Umbilical cord (tissue), 2 donors: ENCODE measurements around the gene OR5H14. TPM values are rescaled to one million over a fixed set of nuclear protein-coding genes. Genes with fewer than 3 reads are reported as not detected.
"Not testable (repeated sequence)": the region's sequence is repeated elsewhere in the genome, so short reads cannot be mapped to it uniquely, and the experiment has no call there.

Source experiments
- DNase-seq: peaks from one replicate; pipeline ENCODE4 v3.0.0-alpha.2; 2015; ENCODE audit warnings: low spot score
- total RNA-seq: library from RNA; depleted of rRNA; stranded (reverse); fragments of >200 nt; gene quantifications from one replicate; pipeline ENCODE4 v1.2.3, GENCODE V29; 2014; ENCODE audit warnings: low replicate concordance; ENCODE audit not compliant: insufficient read depth

The OR5H14 gene
- 3.1 TPM for total RNA-seq

DNA sequence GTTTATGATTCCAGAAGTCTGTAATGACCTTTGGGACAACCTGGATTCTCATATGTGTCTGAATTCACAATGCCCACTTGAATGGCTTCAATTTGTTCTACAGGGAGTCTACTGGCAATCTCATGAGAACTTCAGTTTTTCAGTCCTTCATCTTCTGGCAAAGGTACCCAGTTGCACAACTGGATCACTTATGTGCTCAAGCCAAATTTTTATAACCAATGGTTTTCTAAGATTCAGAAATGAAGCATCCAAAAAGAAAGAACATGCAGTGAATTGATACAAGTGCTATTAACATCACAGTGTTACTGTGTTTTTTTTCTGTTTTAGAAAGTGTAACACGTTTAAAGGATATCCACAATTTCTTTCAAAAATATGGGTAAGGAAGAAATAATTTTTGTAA, at the start of gene OR5H14:
OR5H14 (plus strand) TSS at position 301 of the 400 bp plus-strand sequence. CDS start 1,907 bp downstream, outside the sequence.
- no peak for DNase-seq

DNA sequence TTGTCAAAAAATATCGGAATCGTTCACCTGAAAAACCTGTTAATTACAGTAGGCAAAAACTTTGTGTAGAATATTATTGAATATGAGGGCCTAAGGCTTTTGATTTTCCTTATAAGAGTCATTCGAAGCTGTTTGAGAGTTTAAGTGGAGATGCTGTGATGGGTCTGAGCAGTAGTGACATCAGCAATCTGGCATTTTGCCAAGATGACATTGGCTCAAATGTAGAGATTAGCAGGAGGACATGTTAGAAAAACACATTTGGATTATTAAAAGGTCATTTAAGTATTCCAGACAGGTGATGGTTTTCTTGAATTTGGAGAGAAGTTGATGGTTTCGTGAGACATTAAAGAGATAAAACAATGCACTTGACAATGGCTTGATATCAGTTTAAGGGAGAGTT, 47.4 kb upstream of the OR5H14 start:
- DNase-seq = no peak

DNA sequence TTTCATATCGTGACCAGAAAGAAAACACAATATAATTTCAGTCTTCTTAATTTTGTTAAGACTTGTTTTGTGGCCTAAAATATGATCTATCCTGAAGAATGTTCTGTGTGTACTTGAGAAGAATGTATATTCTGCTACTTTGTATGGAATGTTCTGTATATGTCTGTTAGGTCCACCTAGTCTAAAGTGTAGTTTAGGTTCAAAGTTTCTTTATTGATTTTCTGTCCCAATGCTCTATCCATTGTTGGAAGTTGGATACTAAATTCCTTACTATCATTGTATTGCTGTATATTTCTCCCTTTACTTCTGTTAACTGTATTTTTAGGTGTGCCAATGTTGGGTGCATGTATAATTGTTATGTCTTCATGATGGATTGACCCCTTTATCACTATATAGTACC, 39.1 kb upstream of the OR5H14 start:
- DNase-seq = no peak

DNA sequence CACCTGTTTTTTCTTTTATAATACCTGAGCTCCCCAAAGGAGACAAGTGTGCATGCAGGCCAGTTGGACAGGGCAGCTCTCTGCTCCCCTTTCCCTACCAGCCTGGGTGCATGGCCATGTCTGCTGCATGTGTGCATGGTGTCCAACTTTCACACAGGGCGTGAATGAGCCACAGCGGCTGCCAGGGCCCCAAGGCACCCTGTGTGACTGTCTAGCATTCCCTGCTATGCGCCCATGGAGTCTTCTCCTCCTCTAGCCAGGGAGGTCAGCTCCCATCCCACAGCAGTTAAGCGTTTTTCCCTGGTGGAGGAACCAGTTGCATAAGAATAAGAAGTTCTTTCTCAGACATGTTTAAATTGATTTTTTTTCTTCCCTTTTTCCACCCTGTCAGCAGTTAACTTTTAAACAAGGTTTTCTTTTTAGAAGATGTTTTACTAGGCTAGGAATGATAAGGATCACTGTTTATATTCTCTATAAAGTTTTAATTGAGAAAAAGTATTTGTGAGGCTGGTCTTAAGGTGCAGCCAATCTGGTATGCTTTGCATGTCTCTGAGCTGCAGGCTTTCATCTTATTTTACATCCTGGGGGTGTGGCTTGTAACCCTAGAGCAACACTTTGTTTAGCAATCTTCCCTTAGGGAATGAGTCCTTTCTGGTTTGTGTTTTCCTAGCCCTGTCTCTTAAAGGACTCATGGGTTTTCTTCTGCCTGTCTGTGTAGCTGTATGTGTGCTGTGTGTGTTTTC, 37.3 kb upstream of the OR5H14 start:
- no peak for DNase-seq

DNA sequence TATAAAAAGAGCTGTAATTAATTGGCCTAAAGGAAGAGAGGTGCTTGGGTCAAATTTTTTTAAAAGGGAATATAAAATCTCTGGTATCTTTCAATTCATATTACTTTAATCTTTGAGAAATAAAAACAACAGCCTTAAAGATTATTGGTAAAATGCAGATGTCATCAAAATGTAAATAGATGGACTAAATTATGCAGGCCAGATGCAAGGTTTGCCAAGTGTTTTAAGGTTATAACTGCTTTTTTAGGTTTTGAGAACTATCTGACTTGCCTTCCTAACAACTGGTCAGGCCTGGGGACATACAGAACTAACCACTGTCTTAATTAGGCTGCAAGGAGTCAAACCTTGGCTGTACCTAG, 36.8 kb upstream of the OR5H14 start:
- no peak for DNase-seq

DNA sequence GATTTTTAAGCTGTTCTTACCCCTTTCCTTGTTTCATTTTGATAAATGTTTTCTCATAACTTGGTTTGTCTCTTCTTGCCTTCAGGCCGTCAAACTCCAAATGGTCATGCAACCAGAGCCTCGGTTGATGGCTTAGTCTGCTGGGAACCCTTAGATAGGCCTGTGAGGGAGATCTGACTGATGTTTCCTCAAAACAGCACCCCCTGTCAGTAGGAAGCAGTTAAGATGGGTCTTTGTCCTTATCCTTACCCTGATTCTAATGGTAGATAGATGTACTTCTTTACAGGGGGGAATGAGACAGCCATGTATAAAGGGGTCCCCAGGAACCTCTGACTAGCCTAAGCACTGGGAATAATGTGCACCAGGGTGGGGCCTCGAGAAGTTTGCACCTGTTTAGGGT, 33.0 kb upstream of the OR5H14 start:
- DNase-seq = no peak

DNA sequence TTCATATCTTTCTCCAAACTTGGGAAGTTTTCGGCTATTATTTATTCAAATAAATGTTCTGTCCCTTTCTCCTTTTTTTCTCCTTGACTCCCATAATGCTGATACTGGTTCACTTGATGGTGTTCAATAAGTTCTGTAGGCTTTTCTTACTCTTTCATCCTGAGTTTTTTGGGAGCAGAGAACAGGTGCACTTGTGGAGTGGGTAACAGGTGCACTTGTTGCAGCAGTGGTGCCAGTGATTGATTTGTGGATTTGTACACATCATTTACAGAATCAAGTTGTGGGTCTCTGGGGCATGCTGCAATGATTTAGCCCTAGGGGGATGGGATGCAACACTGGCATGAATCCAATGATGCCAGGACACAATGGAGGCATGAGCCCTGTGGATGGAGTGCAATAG, 31.6 kb upstream of the OR5H14 start:
- no peak for DNase-seq

DNA sequence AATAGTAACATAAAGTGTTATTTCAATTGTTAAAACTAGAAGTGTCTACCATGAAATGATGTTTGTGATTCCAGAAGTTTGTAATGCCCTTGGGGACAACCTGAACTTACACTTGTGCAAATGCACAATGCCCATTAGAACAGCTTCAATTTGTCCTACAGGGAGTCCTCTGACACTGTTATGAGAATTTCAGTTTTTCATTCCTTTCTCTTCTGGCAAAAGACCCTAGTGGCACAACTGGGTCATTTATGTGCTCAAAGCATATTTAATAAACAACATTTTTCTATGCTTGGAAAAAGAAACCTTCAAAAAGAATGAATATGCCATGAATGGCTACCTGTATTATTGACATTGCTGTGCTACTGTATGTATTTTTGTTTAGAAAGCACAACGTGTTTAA, 16.9 kb upstream of the OR5H14 start, which contains the start of gene OR5H1:
OR5H1 (plus strand) TSS at position 301 of the 400 bp plus-strand sequence. CDS start 1,977 bp downstream, outside the sequence.
- no peak for DNase-seq

DNA sequence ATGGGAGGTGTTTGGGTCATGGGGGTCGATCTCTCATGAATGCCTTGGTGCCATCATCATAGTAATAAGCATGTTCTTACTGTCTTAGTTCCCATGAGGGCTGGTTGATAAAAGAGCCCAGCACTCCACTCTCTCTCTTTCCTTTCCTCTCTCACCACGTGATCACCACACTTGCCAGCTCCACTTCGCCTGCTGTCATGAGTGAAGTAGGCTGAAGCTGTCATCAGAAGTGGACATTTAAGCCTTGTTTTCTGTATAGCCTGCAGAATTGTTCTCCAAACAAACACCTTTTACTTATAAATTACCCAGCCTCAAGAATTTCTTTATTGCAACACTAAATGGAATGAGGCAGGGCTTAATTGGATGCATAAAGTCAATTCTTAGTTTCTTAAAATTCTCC, 10.6 kb upstream of the OR5H14 start:
- DNase-seq = no peak

DNA sequence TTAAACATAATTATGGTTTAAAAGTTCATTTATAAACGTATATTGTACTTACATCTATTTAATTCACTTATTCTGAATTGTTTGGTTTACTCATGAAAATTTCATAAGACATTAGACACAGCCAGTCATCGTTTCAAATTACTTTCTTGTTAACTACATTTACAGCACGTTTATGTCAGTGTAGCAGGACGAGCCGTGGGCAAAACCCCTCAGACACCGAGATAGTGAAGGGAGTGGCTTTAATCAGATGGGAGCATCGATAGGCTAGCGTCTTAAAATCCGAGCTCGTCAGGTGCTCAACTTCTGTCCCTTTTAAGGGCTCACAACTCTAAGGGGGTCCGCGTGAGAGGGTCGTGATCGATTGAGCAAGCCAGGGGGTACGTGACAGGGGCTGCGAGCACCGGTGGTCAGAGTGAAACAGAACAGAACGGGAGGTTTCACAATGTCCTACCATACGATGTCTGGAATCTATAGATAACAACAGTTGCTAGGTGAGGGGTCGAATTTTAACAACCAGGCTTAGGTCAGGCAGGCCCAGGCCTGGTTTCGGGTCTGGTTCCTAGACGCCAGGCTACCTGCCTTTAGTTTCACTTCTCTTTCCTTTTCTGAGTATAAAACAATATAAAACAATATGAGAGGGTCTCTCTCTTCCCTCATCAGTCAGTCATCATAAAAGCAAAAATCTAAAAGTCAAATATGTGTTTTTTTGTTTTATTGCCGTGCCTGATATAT, 9.3 kb upstream of the OR5H14 start:
- not testable (repeated sequence) for DNase-seq

DNA sequence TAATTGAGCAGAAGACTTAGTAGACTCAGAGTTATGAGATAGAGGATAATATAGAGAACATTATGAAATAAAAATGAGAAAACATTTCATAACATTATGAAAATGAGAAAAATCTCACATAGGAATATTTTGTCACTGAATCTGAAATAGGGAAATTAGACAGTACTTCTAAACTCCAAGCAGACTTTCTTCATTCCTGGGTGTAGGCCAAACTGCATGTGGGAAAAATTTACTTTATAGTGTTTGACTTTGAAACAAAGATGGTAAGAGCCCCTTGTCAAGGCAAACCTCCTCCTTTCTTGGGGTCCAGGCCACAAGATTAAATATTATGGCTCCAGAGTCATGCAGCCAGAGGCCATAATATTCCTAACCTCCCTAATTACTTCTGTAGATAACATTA, 6.7 kb upstream of the OR5H14 start:
- DNase-seq = no peak

DNA sequence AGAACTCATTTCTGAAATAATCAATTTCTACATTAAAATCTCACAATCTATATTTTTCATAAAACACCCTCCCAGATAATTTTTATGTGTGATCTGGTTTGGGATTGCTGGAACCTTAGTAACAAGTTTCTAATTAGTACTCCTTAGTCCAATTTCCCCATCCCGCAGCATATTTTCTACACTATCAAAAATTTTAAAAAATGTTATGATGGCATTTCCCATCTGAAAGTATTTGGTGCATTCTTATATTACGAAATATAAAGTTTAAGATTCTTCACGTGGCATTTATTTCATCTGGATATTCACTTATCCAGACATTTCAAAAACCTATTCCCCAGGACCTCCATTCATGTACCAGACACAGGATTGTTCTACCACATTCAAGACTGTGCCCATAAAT, 1.5 kb downstream of the OR5H14 start:
- no peak for DNase-seq

DNA sequence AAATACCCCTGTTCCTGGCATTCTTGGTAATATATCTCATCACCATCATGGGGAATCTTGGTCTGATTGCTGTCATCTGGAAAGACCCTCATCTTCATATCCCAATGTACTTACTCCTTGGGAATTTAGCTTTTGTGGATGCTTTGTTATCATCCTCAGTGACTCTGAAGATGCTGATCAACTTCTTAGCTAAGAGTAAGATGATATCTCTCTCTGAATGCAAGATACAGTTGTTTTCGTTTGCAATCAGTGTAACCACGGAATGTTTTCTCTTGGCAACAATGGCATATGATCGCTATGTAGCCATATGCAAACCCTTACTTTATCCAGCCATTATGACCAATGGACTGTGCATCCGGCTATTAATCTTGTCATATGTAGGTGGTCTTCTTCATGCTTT, 2.2 kb downstream of the OR5H14 start:
- not testable (repeated sequence) for DNase-seq

DNA sequence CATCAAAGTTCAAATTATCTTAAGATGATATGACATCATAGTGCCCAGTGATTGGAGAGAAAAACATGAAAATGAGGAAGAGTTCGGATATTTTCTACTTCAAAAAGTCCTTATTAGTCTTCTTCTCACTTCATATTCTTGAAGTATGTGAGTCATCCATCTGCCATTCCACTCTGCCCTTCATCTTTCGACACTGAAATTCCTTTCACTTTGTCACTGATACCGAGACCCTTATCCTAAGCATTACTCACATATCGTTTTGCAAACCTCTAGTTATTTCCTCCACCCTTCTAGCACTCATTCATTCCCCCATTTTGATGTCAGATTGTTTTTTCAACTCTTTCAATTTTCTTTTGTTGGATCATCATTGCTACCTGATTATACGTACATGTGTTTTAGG, 4.0 kb downstream of the OR5H14 start:
- DNase-seq = no peak

DNA sequence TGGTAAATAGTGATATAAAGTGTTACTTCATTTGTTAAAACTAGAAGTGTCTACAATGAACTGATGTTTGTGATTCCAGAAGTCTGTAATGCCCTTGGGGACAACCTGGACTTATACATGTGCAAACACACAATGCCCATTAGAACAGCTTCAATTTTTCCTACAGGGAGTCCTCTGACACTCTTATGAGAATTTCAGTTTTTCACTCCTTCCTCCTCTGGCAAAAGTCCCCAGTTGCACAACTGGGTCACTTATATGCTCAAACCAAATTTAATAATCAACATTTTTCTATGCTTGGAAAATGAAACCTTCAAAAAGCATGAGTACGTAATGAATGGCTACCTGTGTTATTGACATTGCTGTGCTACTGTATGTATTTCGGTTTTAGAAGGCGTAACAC, 19.1 kb downstream of the OR5H14 start, which contains the start of gene OR5H15:
OR5H15 (plus strand) TSS at position 301 of the 400 bp plus-strand sequence. CDS start 2,004 bp downstream, outside the sequence.
- DNase-seq = no peak

DNA sequence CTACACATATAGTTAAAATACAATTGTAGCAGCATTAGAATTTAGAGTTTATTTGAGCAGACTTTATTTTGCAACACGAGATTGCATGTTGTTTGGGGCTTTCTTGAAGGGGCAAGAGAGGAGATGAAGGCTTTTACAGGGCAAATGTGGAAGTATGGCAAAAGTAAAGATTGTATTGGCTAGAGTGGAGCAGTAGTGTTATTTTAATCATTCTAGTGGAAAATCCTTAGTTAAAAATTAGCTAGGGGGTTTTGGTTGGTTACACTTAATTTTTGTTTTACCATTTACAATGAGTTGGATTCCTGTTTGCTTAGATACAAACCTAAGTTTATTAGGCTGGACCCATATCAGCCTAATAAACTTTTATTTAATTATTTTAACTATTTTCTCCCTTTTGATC, 23.8 kb downstream of the OR5H14 start:
- DNase-seq = no peak

DNA sequence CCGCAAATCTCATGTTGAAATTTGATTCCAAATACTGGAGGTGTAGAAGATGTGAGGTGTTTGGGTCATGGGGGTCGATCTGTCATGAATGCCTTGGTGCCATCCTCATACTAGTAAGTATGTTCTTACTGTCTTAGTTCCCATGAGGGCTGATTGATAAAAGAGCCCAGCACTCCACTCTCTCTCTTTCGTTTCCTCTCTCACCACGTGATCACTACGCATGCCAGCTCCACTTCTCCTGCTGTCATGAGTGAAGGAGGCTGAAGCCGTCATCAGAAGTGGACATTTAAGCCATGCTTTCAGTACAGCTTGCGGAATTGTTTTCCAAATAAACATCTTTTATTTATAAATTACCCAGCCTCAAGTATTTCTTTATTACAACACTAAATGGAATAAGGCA, 25.3 kb downstream of the OR5H14 start:
- no peak for DNase-seq

DNA sequence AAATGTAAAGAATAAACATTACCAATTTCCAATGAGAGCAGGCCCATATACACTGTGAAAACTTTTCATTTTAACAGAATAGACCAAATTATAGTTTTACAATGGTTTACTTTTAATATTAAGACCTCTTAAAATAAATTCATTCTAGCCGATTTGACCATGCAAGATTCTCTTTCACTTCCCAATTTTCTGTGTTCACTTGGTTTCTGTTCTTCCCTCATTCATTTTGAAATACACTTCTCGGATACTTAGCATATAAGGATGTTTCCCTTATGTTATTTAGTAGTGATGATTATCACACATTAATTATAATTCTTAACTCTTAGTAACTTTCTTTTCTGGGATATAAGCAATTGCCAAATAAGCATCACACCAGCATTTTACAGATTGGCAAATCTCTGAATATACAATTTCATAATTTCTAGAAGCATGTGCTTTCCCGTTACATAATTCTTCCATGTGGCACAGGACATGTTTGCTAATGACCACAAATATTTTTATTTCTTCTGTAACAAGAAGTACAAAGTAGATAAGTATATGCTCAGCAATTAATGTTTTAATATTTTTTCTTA, 33.1 kb downstream of the OR5H14 start:
- DNase-seq = no peak

DNA sequence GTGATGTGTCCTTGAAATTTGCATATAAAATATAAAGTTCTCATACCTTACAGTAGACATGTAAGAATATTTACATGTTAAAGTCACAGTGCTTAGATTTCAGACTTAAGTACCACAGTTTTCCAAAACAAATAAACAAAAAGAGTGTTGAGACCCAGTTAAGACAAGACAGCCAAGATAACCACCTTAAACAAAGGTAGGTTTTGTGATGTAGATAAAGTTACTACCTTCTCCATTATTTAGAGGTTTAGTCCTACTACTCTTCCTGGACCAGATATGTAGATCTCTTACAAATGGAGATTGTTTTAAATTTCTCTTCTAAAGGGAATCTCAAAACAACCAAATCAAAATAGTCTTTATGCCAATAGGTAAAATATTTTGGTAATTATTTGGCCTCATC, 34.9 kb downstream of the OR5H14 start:
- DNase-seq = no peak

DNA sequence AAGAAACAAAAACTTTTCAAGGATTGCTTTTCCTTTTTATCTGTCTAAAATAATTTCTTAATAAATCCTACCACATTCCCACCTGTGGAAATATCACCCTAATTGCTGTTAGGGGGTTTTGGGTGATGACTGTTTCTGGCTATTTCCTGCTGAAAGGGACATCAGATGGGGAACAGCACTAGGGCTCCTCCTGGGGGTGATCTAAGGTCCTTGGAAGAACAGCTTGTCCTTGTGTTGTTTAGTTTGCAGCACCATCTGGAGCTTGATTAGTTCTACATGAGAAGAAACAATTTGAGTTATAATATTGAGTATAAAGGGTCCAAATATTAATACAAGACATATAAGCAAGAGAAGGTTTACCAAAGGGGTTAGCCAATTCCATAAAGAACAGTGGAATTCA, 37.9 kb downstream of the OR5H14 start:
- no peak for DNase-seq

DNA sequence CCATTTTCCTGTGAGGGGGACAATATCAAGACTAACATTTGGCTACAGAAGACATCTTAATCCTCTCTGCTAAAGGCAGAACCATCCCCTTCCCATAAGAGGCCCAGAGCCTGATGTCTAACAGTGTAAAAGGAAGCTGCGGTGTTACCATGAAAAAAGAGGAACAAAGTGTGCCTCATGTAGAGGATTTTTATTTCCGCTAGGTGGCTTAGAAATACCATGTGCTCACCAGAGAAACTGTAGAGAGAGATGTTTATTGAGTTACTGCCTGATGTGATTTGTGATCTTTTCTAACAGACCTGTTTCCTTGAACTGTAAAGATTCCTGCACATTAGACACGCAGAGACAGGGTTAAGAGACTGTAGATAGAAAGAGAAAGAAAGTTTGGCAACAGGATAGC, 41.3 kb downstream of the OR5H14 start:
- peak; percentile 12 for DNase-seq

DNA sequence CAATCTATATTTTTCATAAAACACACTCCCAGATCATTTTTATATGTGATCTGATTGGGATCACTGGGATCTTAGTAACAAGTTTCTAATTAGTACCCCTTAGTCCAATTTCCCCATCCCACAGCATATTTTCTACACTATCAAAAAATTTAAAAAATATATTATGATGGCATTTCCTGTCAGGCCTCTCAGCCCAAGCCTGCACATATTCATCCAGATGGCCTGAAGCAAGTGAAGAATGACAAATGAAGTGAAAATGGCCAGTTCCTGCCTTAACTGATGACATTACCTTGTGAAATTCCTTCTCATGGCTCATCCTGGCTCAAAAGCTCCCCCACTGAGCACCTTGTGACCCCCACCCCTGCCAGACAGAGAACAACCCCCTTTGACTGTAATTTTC, 43.6 kb downstream of the OR5H14 start:
- DNase-seq = not testable (repeated sequence)

DNA sequence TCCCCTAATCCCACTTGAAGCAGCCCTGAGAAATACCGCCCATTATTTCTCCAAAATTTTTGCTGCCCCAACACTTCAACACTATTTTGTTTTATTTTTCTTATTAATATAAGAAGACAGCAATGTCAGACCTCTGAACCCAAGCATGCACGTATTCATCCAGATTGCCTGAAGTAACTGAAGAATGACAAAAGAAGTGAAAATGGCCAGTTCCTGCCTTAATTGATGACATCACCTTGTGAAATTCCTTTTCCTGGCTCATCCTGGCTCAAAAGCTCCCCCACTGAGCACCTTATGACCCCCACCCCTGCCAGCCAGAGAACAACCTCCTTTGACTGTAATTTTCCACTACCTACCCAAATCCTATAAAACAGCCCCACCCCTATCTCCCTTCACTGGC, 49.0 kb downstream of the OR5H14 start:
- not testable (repeated sequence) for DNase-seq
